Right lobe of liver (tissue), 6 donors: ENCODE measurements around the gene EN1. TPM values are rescaled to one million over a fixed set of nuclear protein-coding genes. Genes with fewer than 3 reads are reported as not detected.

ENCODE experiments used
- ATAC-seq, 4 donors: fragments of 200-7000 bp; cut with Tn5 transposase; one replicate each; pipeline ENCODE4 v1.9.1; 2020; ENCODE audit warnings: mild to moderate bottlenecking in 4 of 4, moderate library complexity in 4 of 4
- DNase-seq, 3 donors: peaks; one replicate each; pipeline ENCODE4 v3.0.0-alpha.2; 2020
- H3K27ac ChIP-seq, 3 donors: fragments of 200-600 bp; one replicate each; pipeline ENCODE4 v1.8.0; 2022
- H3K27me3 ChIP-seq, 2 donors: fragments of 200-600 bp; one replicate each; pipeline ENCODE4 v1.8.0; 2022
- H3K36me3 ChIP-seq, 4 donors: fragments of 200-600 bp; sonication (generic) in 1 of 4; one replicate each; pipeline versions ENCODE4 v1.5.1 to v1.8.0; 2017 to 2022; ENCODE audit warnings: control low read depth in 1 of 4
- H3K4me1 ChIP-seq, 4 donors: fragments of 200-600 bp; sonication (generic) in 1 of 4; one replicate each; pipeline versions ENCODE4 v1.5.1 to v1.8.0; 2017 to 2022; ENCODE audit warnings: control low read depth in 1 of 4
- H3K4me3 ChIP-seq, 3 donors: fragments of 200-600 bp; one replicate each; pipeline ENCODE4 v1.8.0; 2022
- H3K9me3 ChIP-seq, 4 donors: fragments of 200-600 bp; sonication (generic) in 1 of 4; one replicate each; pipeline versions ENCODE4 v1.5.1 to v1.8.0; 2017 to 2022; ENCODE audit warnings: control low read depth in 1 of 4
- CTCF ChIP-seq, 4 donors: fragments of 200-600 bp in 3 of 4; fragments of 450-650 bp in 1 of 4; IDR thresholded peaks; one replicate each; pipeline versions ENCODE4 v1.5.1 to v1.8.0; 2016 to 2022; ENCODE audit warnings: antibody characterized with exemption in 4 of 4, mild to moderate bottlenecking in 2 of 4
- POLR2A ChIP-seq: fragments of 450-650 bp; IDR thresholded peaks from one replicate; pipeline ENCODE4 v1.6.1; 2017; ENCODE audit warnings: antibody characterized with exemption, mild to moderate bottlenecking
- WGBS: methylation state at CpG from one replicate; pipeline ENCODE4 v1.1.6; 2018; ENCODE audit warnings: low coverage, low lambda C conversion rate; ENCODE audit not compliant: insufficient coverage; ENCODE audit errors: missing lambda C conversion rate; 5-methylcytosine and 5-hydroxymethylcytosine counted together
- intact Hi-C, 2 donors: fragments of 100-400 bp; cut with DNase I; formaldehyde crosslinking; loops; one replicate each; pipeline versions ENCODE4 v1.11.2 to v1.14.1; 2022
- total RNA-seq, 6 experiments: library from RNA; depleted of rRNA in 2 of 6; stranded (reverse); fragments of >200 nt in 2 of 6; fragmentation: NEBNext Ultra II Directional in 3 of 6; extraction: Animal tissue kit (Norgen Biotek cat#: 25700) in 3 of 6; gene quantifications; one replicate each; pipeline versions ENCODE4 v1.1.0 to v1.2.4, GENCODE V29; 2016 to 2023
- donor health status: DM: no; HTN: yes; CAD: no.
- donor health status: DM: no; HTN: no; CAD: no.
- donor health status: DM: no; HTN: no; CAD: no.
- donor health status: DM: no; HTN: yes; CAD: no.
- donor health status: DM: no; HTN: yes; CAD: no.

The EN1 gene
- total RNA-seq, 6 experiments from 2014 or later, result not detected

GRCh38 chr2:118875318-118875717 is 27.9 kb upstream of the EN1 start:
- no peaks in the 10 kb centered on the region for H3K27me3 ChIP-seq
- intact Hi-C loops, result no loop called here
- H3K27ac ChIP-seq, result no peak overlapping the region
- H3K9me3 ChIP-seq, result no peaks in the 10 kb centered on the region
- DNase-seq (no peak), ATAC-seq (no peak)
- WGBS, result 47% methylated on average over 2 of the region's 4 CpGs
- no peaks in the 10 kb centered on the region for H3K36me3 ChIP-seq
- no peak overlapping the region for H3K4me3 ChIP-seq
- TF ChIP-seq CTCF (IDR thresholded peaks at IDR 0.05) (no peak), POLR2A (no peak)
- no peaks in the 10 kb centered on the region for H3K4me1 ChIP-seq

GRCh38 chr2:118874324-118874723 is 26.9 kb upstream of the EN1 start:
- H3K9me3 ChIP-seq, result no peaks in the 10 kb centered on the region
- H3K27me3 ChIP-seq, result no peaks in the 10 kb centered on the region
- ATAC-seq (no peak), DNase-seq (no peak)
- intact Hi-C loops, result no loop called here
- H3K4me1 ChIP-seq, result no peaks in the 10 kb centered on the region
- no peak overlapping the region for H3K4me3 ChIP-seq
- no peak overlapping the region for H3K27ac ChIP-seq
- H3K36me3 ChIP-seq, result no peaks in the 10 kb centered on the region
- 40% methylated on average over 1 of the region's 3 CpGs for WGBS
- TF ChIP-seq POLR2A (no peak), CTCF (IDR thresholded peaks at IDR 0.05) (no peak)

- no peak for DNase-seq
These were observed 17.7 kb upstream of the EN1 start for GRCh38 chr2:118865106-118865505.

GRCh38 chr2:118864207-118864606 is 16.8 kb upstream of the EN1 start:
- Histone ChIP-seq H3K9me3 (no peaks in the 10 kb centered on the region), H3K27me3 (peaks cover 0 to 7% of the 10 kb centered on the region in 2 donors), H3K36me3 (no peaks in the 10 kb centered on the region), H3K27ac (no peak overlapping the region), H3K4me1 (peaks cover 0 to 3% (median 0%) of the 10 kb centered on the region in 4 donors), H3K4me3 (no peak overlapping the region)
- ATAC-seq (no peak), DNase-seq (no peak)
- 63% methylated on average over 2 of the region's 13 CpGs for WGBS
- TF ChIP-seq CTCF (IDR thresholded peaks at IDR 0.05) (no peak), POLR2A (no peak)
- intact Hi-C loops, result loop anchor here in 1 of 2 donors (5.0 kb wide), 1 partner anchor 647 kb away; no protein-coding TSS in a partner anchor

More at GRCh38 chr2:118865106-118865505, 17.7 kb upstream of the EN1 start:
- H3K27me3 ChIP-seq, result no peaks in the 10 kb centered on the region
- H3K27ac ChIP-seq, result no peak overlapping the region
- H3K9me3 ChIP-seq, result no peaks in the 10 kb centered on the region
- TF ChIP-seq POLR2A (no peak), CTCF (IDR thresholded peaks at IDR 0.05) (peak; percentile 47 to 71 (median 62))
- WGBS, result 3% methylated on average over 3 of the region's 3 CpGs
- peak; percentile 88 to 98 (median 91) for ATAC-seq
- intact Hi-C loops, result no loop called here
- H3K4me1 ChIP-seq, result peaks cover 0 to 3% (median 0%) of the 10 kb centered on the region in 4 donors
- H3K4me3 ChIP-seq, result no peak overlapping the region
- H3K36me3 ChIP-seq, result no peaks in the 10 kb centered on the region

GRCh38 chr2:118861731-118862130 is 14.3 kb upstream of the EN1 start:
- no peak overlapping the region for H3K4me3 ChIP-seq
- peaks cover 0 to 3% (median 0%) of the 10 kb centered on the region in 4 donors for H3K4me1 ChIP-seq
- 12% methylated on average over 1 of the region's 1 CpG for WGBS
- H3K27ac ChIP-seq, result no peak overlapping the region
- TF ChIP-seq CTCF (IDR thresholded peaks at IDR 0.05) (no peak), POLR2A (no peak)
- no peaks in the 10 kb centered on the region for H3K36me3 ChIP-seq
- DNase-seq (no peak), ATAC-seq (no peak)
- intact Hi-C loops, result loop anchor here in 1 of 2 donors (5.0 kb wide), 1 partner anchor 644 kb away; no protein-coding TSS in a partner anchor
- H3K27me3 ChIP-seq, result peaks cover 20 to 22% of the 10 kb centered on the region in 2 donors
- H3K9me3 ChIP-seq, result no peaks in the 10 kb centered on the region
